ENCODE measurements around the gene ANTXR1. TPM values are rescaled to one million over a fixed set of nuclear protein-coding genes. Genes with fewer than 3 reads are reported as not detected.

The ANTXR1 gene
- total RNA-seq, 1 experiment from 2014 or later = 0.27 TPM

- CTCF ChIA-PET = no interaction called here
- no peaks in the 10 kb centered on the region for H3K9me3 ChIP-seq
- H3K27me3 ChIP-seq (replicated peaks; ENCODE audit: control insufficient read depth, insufficient read depth, low read length) = no peaks in the 10 kb centered on the region; the same call in 1 of the 2 replicates
- no peak overlapping the region for H3K4me3 ChIP-seq (ENCODE audit: low read depth, low read length)
- no peaks in the 10 kb centered on the region for H3K36me3 ChIP-seq (ENCODE audit: control insufficient read depth, insufficient read depth, low read length)
- H3K4me1 ChIP-seq = no peaks in the 10 kb centered on the region
- no peaks in the 10 kb centered on the region for H3K9me3 Mint-ChIP-seq (ENCODE audit: unreplicated experiment)
- no peaks in the 10 kb centered on the region for H3K36me3 Mint-ChIP-seq (ENCODE audit: insufficient read depth, unreplicated experiment)
- no peak for TF ChIP-seq CTCF (IDR thresholded peaks at IDR 0.05; ENCODE audit: insufficient read depth in 1 of 2, low read depth in 1 of 2, low read length in 1 of 2, severe bottlenecking in 1 of 2, unreplicated experiment in 1 of 2)
- POLR2A ChIA-PET = no interaction called here
- no peaks in the 10 kb centered on the region for H3K27me3 Mint-ChIP-seq (ENCODE audit: insufficient read depth, unreplicated experiment)
- no peaks in the 10 kb centered on the region for H3K4me1 Mint-ChIP-seq (ENCODE audit: low read depth, unreplicated experiment)
- H3K27ac Mint-ChIP-seq (ENCODE audit: unreplicated experiment) = no peak overlapping the region
- no TSS peak for BruUV-seq (replicated peaks)
- H3K4me3 Mint-ChIP-seq (ENCODE audit: unreplicated experiment) = no peak overlapping the region
- no peak for DNase-seq
- intact Hi-C loops (cut with micrococcal nuclease; ENCODE audit: unreplicated experiment) = no loop called here
Observed at GRCh38 chr2:69077252-69077950, 64.4 kb downstream of the ANTXR1 start.

GRCh38 chr2:69080071-69080470 lies 67.1 kb downstream of the ANTXR1 start:
- no peaks in the 10 kb centered on the region for H3K9me3 ChIP-seq
- POLR2A ChIA-PET = no interaction called here
- intact Hi-C loops (cut with micrococcal nuclease; ENCODE audit: unreplicated experiment) = no loop called here
- CTCF ChIA-PET = no interaction called here
- Mint-ChIP-seq H3K4me3 (ENCODE audit: unreplicated experiment) (no peak overlapping the region), H3K27ac (ENCODE audit: unreplicated experiment) (no peak overlapping the region), H3K36me3 (ENCODE audit: insufficient read depth, unreplicated experiment) (no peaks in the 10 kb centered on the region), H3K27me3 (ENCODE audit: insufficient read depth, unreplicated experiment) (no peaks in the 10 kb centered on the region), H3K4me1 (ENCODE audit: low read depth, unreplicated experiment) (no peaks in the 10 kb centered on the region), H3K9me3 (ENCODE audit: unreplicated experiment) (no peaks in the 10 kb centered on the region)
- no peaks in the 10 kb centered on the region for H3K4me1 ChIP-seq
- no peaks in the 10 kb centered on the region; the same call in 1 of the 2 replicates for H3K27me3 ChIP-seq (replicated peaks; ENCODE audit: control insufficient read depth, insufficient read depth, low read length)
- H3K4me3 ChIP-seq (ENCODE audit: low read depth, low read length) = no peak overlapping the region
- BruUV-seq (replicated peaks) = no TSS peak
- no peak for DNase-seq
- TF ChIP-seq CTCF (IDR thresholded peaks at IDR 0.05; ENCODE audit: insufficient read depth in 1 of 2, low read depth in 1 of 2, low read length in 1 of 2, severe bottlenecking in 1 of 2, unreplicated experiment in 1 of 2) = no peak
- no peaks in the 10 kb centered on the region for H3K36me3 ChIP-seq (ENCODE audit: control insufficient read depth, insufficient read depth, low read length)

GRCh38 chr2:69081001-69081580 lies 68.1 kb downstream of the ANTXR1 start:
- Histone ChIP-seq H3K4me1 (no peaks in the 10 kb centered on the region), H3K4me3 (ENCODE audit: low read depth, low read length) (no peak overlapping the region), H3K27me3 (replicated peaks; ENCODE audit: control insufficient read depth, insufficient read depth, low read length) (no peaks in the 10 kb centered on the region; the same call in 1 of the 2 replicates), H3K36me3 (ENCODE audit: control insufficient read depth, insufficient read depth, low read length) (no peaks in the 10 kb centered on the region), H3K9me3 (no peaks in the 10 kb centered on the region)
- no TSS peak for BruUV-seq (replicated peaks)
- Mint-ChIP-seq H3K4me3 (ENCODE audit: unreplicated experiment) (no peak overlapping the region), H3K27me3 (ENCODE audit: insufficient read depth, unreplicated experiment) (no peaks in the 10 kb centered on the region), H3K36me3 (ENCODE audit: insufficient read depth, unreplicated experiment) (no peaks in the 10 kb centered on the region), H3K27ac (ENCODE audit: unreplicated experiment) (no peak overlapping the region), H3K4me1 (ENCODE audit: low read depth, unreplicated experiment) (no peaks in the 10 kb centered on the region), H3K9me3 (ENCODE audit: unreplicated experiment) (no peaks in the 10 kb centered on the region)
- CTCF ChIA-PET = no interaction called here
- POLR2A ChIA-PET = no interaction called here
- DNase-seq = no peak
- TF ChIP-seq CTCF (IDR thresholded peaks at IDR 0.05; ENCODE audit: insufficient read depth in 1 of 2, low read depth in 1 of 2, low read length in 1 of 2, severe bottlenecking in 1 of 2, unreplicated experiment in 1 of 2) = no peak
- intact Hi-C loops (cut with micrococcal nuclease; ENCODE audit: unreplicated experiment) = no loop called here

Measured in Caco-2 (cell line).